Ramos (cell line): ENCODE measurements around the gene AIG1.
"Not testable (repeated sequence)": the region's sequence is repeated elsewhere in the genome, so short reads cannot be mapped to it uniquely, and the experiment has no call there.

Experiments
- in situ Hi-C: fragments of 300-500 bp; cut with MboI; formaldehyde crosslinking; loops from one replicate; pipeline ENCODE4 v1.14.3; 2022; ENCODE audit warnings: low sequenced_read_pairs; ENCODE audit not compliant: unreplicated experiment

Gene AIG1

GRCh38 chr6:143158113-143158581, 97.5 kb downstream of the AIG1 start:
- in situ Hi-C loops = no loop called here

- in situ Hi-C loops = no loop called here
These were observed 98.3 kb downstream of the AIG1 start for GRCh38 chr6:143159001-143159400.

- in situ Hi-C loops = no loop called here
These were observed 99.3 kb downstream of the AIG1 start for GRCh38 chr6:143160015-143160414.

- in situ Hi-C loops = no loop called here
These were observed 99.9 kb downstream of the AIG1 start for GRCh38 chr6:143160439-143161220.

- in situ Hi-C loops = no loop called here
These were observed 102.9 kb downstream of the AIG1 start for GRCh38 chr6:143163621-143164020.

- in situ Hi-C loops = no loop called here
These were observed 103.9 kb downstream of the AIG1 start for GRCh38 chr6:143164565-143165105.

GRCh38 chr6:143165315-143165855, 104.7 kb downstream of the AIG1 start:
- in situ Hi-C loops = no loop called here

GRCh38 chr6:143166247-143166695, 105.6 kb downstream of the AIG1 start:
- in situ Hi-C loops = no loop called here

- in situ Hi-C loops = no loop called here
These were observed 106.5 kb downstream of the AIG1 start for GRCh38 chr6:143167224-143167623.

- in situ Hi-C loops = not testable (repeated sequence)
These were observed 107.7 kb downstream of the AIG1 start for GRCh38 chr6:143168396-143168816.

- in situ Hi-C loops = no loop called here
These were observed 108.8 kb downstream of the AIG1 start for GRCh38 chr6:143169440-143169839.

GRCh38 chr6:143174516-143174915, 113.8 kb downstream of the AIG1 start:
- in situ Hi-C loops = no loop called here

- in situ Hi-C loops = no loop called here
These were observed 114.3 kb downstream of the AIG1 start for GRCh38 chr6:143174951-143175350.

GRCh38 chr6:143176090-143177021, 115.7 kb downstream of the AIG1 start:
- in situ Hi-C loops = no loop called here

GRCh38 chr6:143177706-143178105, 117.0 kb downstream of the AIG1 start:
- in situ Hi-C loops = no loop called here

- in situ Hi-C loops = no loop called here
These were observed 118.4 kb downstream of the AIG1 start for GRCh38 chr6:143179096-143179495.

- in situ Hi-C loops = no loop called here
These were observed 119.4 kb downstream of the AIG1 start for GRCh38 chr6:143179901-143180612.

- in situ Hi-C loops = no loop called here
These were observed 120.1 kb downstream of the AIG1 start for GRCh38 chr6:143180826-143181225.

- in situ Hi-C loops = no loop called here
These were observed 123.0 kb downstream of the AIG1 start for GRCh38 chr6:143183666-143184065.

GRCh38 chr6:143185288-143185687, 124.6 kb downstream of the AIG1 start:
- in situ Hi-C loops = no loop called here
